ENCODE results near the gene ELANE.
"Not testable (repeated sequence)": the region's sequence is repeated elsewhere in the genome, so short reads cannot be mapped to it uniquely, and the experiment has no call there.

ELANE gene

GRCh38 chr19:853014-853585, 997 bp downstream of the ELANE start:
- H3K4me2 ChIP-seq (ENCODE audit: insufficient read depth, low read length): no peak overlapping the region
- no peak overlapping the region for H3K4me3 ChIP-seq (ENCODE audit: low read depth in 1 of 2, low read length in 2 of 2)
- TF ChIP-seq CTCF (IDR thresholded peaks at IDR 0.05; ENCODE audit: borderline replicate concordance, extremely low read depth, low read length, poor library complexity, severe bottlenecking) (no peak), EZH2 (IDR thresholded peaks at IDR 0.05; ENCODE audit: borderline replicate concordance, low read depth, low read length, severe bottlenecking) (no peak)
- no peaks in the 10 kb centered on the region for H3K27me3 ChIP-seq (ENCODE audit: insufficient read depth, low read length, poor library complexity)
- H3K27ac ChIP-seq (ENCODE audit: low read length): no peak overlapping the region
- H3K4me1 ChIP-seq (ENCODE audit: insufficient read depth, low read length): no peaks in the 10 kb centered on the region
- ATAC-seq (ENCODE audit: insufficient read depth, low read depth): no peak
- H3K9me3 ChIP-seq (ENCODE audit: insufficient read depth, low read length, severe bottlenecking): no peaks in the 10 kb centered on the region
- no peak overlapping the region for H2AFZ ChIP-seq (ENCODE audit: low read depth, low read length)
- H4K20me1 ChIP-seq (ENCODE audit: insufficient read depth, low read length): no peaks in the 10 kb centered on the region
- no peaks in the 10 kb centered on the region for H3K36me3 ChIP-seq (ENCODE audit: insufficient read depth, low read length)
- H3K79me2 ChIP-seq (ENCODE audit: insufficient read depth, low read length): no peaks in the 10 kb centered on the region
- no peak overlapping the region for H3K9ac ChIP-seq (ENCODE audit: low read depth, low read length)
- no peak for DNase-seq

GRCh38 chr19:853614-854220, 1.6 kb downstream of the ELANE start:
- H2AFZ ChIP-seq (ENCODE audit: low read depth, low read length); H3K4me3 ChIP-seq (ENCODE audit: low read depth in 1 of 2, low read length in 2 of 2); H3K9me3 ChIP-seq (ENCODE audit: insufficient read depth, low read length, severe bottlenecking); H3K36me3 ChIP-seq (ENCODE audit: insufficient read depth, low read length); H4K20me1 ChIP-seq (ENCODE audit: insufficient read depth, low read length); DNase-seq; H3K79me2 ChIP-seq (ENCODE audit: insufficient read depth, low read length); H3K4me1 ChIP-seq (ENCODE audit: insufficient read depth, low read length); H3K4me2 ChIP-seq (ENCODE audit: insufficient read depth, low read length); H3K27me3 ChIP-seq (ENCODE audit: insufficient read depth, low read length, poor library complexity); H3K9ac ChIP-seq (ENCODE audit: low read depth, low read length); ATAC-seq (ENCODE audit: insufficient read depth, low read depth); H3K27ac ChIP-seq (ENCODE audit: low read length): not testable (repeated sequence)

GRCh38 chr19:854549-854948, 2.4 kb downstream of the ELANE start:
- Histone ChIP-seq H3K4me2 (ENCODE audit: insufficient read depth, low read length) (no peak overlapping the region), H3K36me3 (ENCODE audit: insufficient read depth, low read length) (no peaks in the 10 kb centered on the region), H3K9me3 (ENCODE audit: insufficient read depth, low read length, severe bottlenecking) (no peaks in the 10 kb centered on the region), H2AFZ (ENCODE audit: low read depth, low read length) (no peak overlapping the region), H3K4me3 (ENCODE audit: low read depth in 1 of 2, low read length in 2 of 2) (no peak overlapping the region), H3K79me2 (ENCODE audit: insufficient read depth, low read length) (no peaks in the 10 kb centered on the region), H3K27me3 (ENCODE audit: insufficient read depth, low read length, poor library complexity) (no peaks in the 10 kb centered on the region), H3K4me1 (ENCODE audit: insufficient read depth, low read length) (no peaks in the 10 kb centered on the region), H4K20me1 (ENCODE audit: insufficient read depth, low read length) (no peaks in the 10 kb centered on the region), H3K27ac (ENCODE audit: low read length) (no peak overlapping the region), H3K9ac (ENCODE audit: low read depth, low read length) (no peak overlapping the region)
- no peak for DNase-seq
- TF ChIP-seq EZH2 (IDR thresholded peaks at IDR 0.05; ENCODE audit: borderline replicate concordance, low read depth, low read length, severe bottlenecking) (no peak), CTCF (IDR thresholded peaks at IDR 0.05; ENCODE audit: borderline replicate concordance, extremely low read depth, low read length, poor library complexity, severe bottlenecking) (no peak)
- ATAC-seq (ENCODE audit: insufficient read depth, low read depth): no peak

- no peak overlapping the region for H3K27ac ChIP-seq (ENCODE audit: low read length)
- H3K27me3 ChIP-seq (ENCODE audit: insufficient read depth, low read length, poor library complexity): no peaks in the 10 kb centered on the region
- H3K4me3 ChIP-seq (ENCODE audit: low read depth in 1 of 2, low read length in 2 of 2): no peak overlapping the region
- no peaks in the 10 kb centered on the region for H3K4me1 ChIP-seq (ENCODE audit: insufficient read depth, low read length)
- no peak for DNase-seq
- H3K36me3 ChIP-seq (ENCODE audit: insufficient read depth, low read length): no peaks in the 10 kb centered on the region
- H3K9me3 ChIP-seq (ENCODE audit: insufficient read depth, low read length, severe bottlenecking): no peaks in the 10 kb centered on the region
- H3K79me2 ChIP-seq (ENCODE audit: insufficient read depth, low read length): no peaks in the 10 kb centered on the region
- H3K9ac ChIP-seq (ENCODE audit: low read depth, low read length): no peak overlapping the region
- H4K20me1 ChIP-seq (ENCODE audit: insufficient read depth, low read length): no peaks in the 10 kb centered on the region
- H3K4me2 ChIP-seq (ENCODE audit: insufficient read depth, low read length): no peak overlapping the region
- TF ChIP-seq CTCF (IDR thresholded peaks at IDR 0.05; ENCODE audit: borderline replicate concordance, extremely low read depth, low read length, poor library complexity, severe bottlenecking) (no peak), EZH2 (IDR thresholded peaks at IDR 0.05; ENCODE audit: borderline replicate concordance, low read depth, low read length, severe bottlenecking) (no peak)
- no peak overlapping the region for H2AFZ ChIP-seq (ENCODE audit: low read depth, low read length)
- no peak for ATAC-seq (ENCODE audit: insufficient read depth, low read depth)
Measured at GRCh38 chr19:855142-855541, 3.0 kb downstream of the ELANE start.
